ENCODE measurements around the gene DBNL.

Gene DBNL

DNA sequence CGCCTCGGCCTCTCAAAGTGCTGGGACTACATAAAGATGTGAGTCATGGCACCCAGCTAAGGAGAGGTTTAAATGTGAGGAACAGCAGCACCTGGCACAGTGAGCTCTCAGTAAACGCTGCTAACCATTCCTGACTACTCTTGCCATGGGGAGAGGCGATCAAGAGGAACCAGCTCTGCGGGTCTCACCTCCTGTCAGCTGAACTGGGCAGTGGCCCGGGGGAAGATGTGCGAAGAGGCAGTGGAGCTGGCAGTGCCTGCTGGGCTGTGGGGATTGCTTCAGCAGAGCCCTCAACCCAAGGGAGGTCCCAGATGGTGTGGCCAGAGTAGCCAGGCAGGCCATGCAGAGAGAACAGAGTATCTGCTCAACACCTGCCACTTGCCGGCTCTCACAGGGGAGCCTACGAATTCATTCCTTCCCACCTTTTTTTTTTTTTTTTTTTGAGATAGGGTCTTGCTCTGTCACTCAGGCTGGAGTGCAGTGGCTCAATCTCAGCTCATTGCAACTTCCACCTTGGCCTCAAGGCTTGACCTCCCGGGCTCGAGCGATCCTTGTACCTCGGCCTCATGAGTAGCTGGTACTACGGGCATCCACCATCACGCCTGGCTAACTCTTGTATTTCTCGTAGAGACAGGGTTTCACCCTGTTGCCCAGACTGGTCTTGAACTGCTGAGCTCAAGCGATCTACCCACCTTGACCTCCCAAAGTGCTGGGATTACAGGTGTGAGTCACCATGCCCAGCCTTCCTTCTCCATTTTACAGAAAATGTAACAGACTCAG, 31.0 kb downstream of the DBNL start:
- Histone ChIP-seq H3K36me3 (ENCODE audit: insufficient read depth, low read length) (peaks cover 2% of the 10 kb centered on the region; the same call in 1 of the 2 replicates), H3K4me1 (ENCODE audit: insufficient read depth, low read length) (no peaks in the 10 kb centered on the region), H3K9ac (ENCODE audit: low read depth, low read length) (no peak overlapping the region), H3K9me3 (ENCODE audit: control insufficient read depth, insufficient read depth, low read length) (no peaks in the 10 kb centered on the region)

DNA sequence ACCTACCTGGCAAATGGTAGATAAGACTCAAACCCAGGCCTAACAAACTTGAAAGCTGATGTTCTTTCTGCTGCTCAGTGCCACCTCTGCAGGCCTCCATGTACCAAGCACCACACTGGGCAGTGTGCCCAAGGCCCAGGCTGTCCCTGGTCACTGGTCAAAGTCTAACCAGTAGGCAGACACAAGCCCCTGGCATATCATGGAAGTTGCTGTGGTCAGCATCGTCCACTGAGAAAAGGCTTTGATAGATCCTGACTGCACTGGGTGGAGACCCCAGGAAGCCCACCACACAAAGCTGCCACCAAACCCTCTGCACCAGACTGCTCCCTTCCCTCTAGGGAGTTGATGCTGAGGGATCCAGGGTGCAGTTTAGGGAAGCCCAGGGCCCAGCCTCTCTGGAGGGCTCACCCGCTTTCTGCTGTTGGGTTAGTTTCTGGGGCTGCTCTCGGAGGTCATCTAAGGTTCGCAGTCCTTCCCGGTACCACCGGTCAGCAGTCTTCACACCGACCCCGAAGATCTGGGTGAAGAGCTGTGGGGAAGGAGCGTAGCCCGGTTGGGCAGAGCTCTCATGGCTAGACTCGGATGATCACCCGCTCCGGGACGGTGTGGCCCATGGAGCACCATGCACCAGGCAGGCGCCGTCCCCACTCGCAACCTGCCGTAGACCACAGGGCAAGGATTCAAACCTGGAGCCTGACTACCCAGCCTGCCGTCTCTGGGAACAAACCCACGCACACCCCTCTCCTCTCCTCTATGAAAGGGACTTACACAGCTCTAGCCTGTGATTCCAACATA, 31.8 kb downstream of the DBNL start:
- Histone ChIP-seq H3K9ac (ENCODE audit: low read depth, low read length) (no peak overlapping the region), H3K36me3 (ENCODE audit: insufficient read depth, low read length) (peaks cover 2% of the 10 kb centered on the region; the same call in 1 of the 2 replicates), H3K4me1 (ENCODE audit: insufficient read depth, low read length) (no peaks in the 10 kb centered on the region), H3K9me3 (ENCODE audit: control insufficient read depth, insufficient read depth, low read length) (no peaks in the 10 kb centered on the region)

DNA sequence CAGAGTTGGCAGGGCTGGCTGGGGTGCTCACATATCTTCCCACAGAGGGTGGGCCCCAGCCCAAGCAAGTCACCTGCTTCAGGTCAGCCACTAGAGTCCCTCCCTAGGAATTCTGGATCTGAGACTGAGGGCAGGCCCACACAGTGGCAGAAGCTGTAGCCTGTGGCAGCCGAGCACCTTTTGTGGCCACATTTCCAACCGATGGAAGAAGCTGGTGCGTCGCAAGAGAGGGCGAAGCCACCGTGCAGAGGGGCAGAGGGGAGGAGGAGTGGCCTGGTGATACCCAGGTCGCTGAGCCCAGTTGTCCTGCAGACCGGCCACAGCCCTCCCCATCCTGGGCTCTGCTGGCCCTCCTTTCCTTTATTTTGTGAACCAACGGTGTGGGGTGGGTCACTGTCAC, 32.6 kb downstream of the DBNL start:
- Histone ChIP-seq H3K9me3 (ENCODE audit: control insufficient read depth, insufficient read depth, low read length) (no peaks in the 10 kb centered on the region), H3K9ac (ENCODE audit: low read depth, low read length) (no peak overlapping the region), H3K4me1 (ENCODE audit: insufficient read depth, low read length) (no peaks in the 10 kb centered on the region), H3K36me3 (ENCODE audit: insufficient read depth, low read length) (peaks cover 2% of the 10 kb centered on the region; the same call in 1 of the 2 replicates)

DNA sequence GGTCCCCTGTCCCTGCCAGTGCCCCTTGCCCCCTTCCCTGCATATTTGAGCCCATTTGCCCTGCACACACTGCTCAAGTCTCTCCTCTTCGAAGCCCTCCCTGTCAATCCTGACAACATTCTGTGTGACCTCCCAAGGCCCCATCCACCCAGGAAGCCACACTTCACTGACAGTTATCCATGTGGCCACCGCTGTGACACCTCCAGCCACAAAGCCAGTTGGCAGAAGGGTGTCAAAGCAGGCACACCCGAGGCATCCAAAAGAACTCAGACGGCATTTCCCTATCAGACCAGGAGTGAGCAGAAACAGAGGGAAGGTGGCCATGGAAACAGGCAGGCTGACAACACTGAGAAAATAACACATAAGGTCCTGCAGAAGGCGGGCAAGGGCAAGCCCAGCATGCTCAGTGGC, 33.2 kb downstream of the DBNL start:
- Histone ChIP-seq H3K9ac (ENCODE audit: low read depth, low read length) (no peak overlapping the region), H3K36me3 (ENCODE audit: insufficient read depth, low read length) (peaks cover 2% of the 10 kb centered on the region; the same call in 1 of the 2 replicates), H3K9me3 (ENCODE audit: control insufficient read depth, insufficient read depth, low read length) (no peaks in the 10 kb centered on the region), H3K4me1 (ENCODE audit: insufficient read depth, low read length) (no peaks in the 10 kb centered on the region)

DNA sequence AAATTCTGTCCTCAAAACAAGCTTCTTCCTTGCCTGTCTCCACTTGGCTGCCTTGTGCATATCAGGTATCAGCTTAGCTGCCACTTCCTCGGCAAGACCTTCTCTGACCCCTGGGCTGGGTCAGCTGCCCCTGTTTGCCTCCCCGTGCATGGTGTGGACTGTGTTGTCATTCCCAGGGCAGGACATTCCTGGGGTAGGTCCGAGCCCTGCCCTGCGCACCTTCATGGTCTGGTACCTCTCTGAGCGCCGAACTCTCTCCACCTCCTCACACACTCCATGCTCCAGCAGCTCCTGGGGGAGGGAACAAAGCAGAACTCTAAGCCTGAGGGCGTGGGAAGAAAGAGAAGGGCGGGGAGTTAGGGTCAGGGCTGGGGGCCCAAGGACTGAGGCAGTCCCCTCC, 34.0 kb downstream of the DBNL start:
- no peaks in the 10 kb centered on the region for H3K4me1 ChIP-seq (ENCODE audit: insufficient read depth, low read length)
- H3K36me3 ChIP-seq (ENCODE audit: insufficient read depth, low read length): peaks cover 2% of the 10 kb centered on the region; the same call in 1 of the 2 replicates
- H3K9me3 ChIP-seq (ENCODE audit: control insufficient read depth, insufficient read depth, low read length): no peaks in the 10 kb centered on the region
- no peak overlapping the region for H3K9ac ChIP-seq (ENCODE audit: low read depth, low read length)

DNA sequence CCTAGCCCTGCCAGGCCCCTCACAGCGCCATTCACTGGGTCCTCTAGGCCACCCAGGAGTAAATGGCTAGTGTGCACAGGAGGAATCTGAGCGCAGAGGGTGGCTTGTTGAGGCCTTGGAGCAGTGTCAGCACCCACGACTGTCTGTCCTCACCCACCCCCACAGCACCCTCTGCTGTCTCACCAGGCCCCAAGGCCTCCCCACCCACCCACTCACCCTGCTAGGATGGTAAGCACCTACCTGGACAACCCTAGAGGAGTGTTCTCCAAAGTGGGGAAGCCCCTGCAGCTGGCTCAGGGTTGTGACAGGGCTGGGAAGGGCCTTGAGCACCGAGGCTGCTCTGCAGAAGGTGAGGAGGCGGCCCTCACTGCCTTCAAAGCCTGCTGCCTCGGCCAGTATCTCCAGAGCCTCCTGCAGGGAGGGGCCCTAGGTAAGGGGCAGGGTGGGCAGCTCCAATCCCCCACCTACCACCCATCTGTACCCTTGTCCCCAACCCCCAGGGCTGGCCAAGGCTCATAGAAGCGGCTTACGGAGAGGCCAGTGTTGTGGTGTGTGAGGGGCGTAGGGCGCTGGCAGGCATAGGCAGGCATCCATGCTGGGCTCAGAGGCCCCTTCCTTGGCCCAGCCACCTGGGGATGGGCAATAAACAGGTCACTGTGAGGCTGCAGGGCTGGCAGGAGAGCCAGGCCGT, 35.0 kb downstream of the DBNL start:
- no peaks in the 10 kb centered on the region for H3K9me3 ChIP-seq (ENCODE audit: control insufficient read depth, insufficient read depth, low read length)
- no peaks in the 10 kb centered on the region for H3K4me1 ChIP-seq (ENCODE audit: insufficient read depth, low read length)
- H3K9ac ChIP-seq (ENCODE audit: low read depth, low read length): no peak overlapping the region
- H3K36me3 ChIP-seq (ENCODE audit: insufficient read depth, low read length): no peaks in the 10 kb centered on the region; the same call in 1 of the 2 replicates

DNA sequence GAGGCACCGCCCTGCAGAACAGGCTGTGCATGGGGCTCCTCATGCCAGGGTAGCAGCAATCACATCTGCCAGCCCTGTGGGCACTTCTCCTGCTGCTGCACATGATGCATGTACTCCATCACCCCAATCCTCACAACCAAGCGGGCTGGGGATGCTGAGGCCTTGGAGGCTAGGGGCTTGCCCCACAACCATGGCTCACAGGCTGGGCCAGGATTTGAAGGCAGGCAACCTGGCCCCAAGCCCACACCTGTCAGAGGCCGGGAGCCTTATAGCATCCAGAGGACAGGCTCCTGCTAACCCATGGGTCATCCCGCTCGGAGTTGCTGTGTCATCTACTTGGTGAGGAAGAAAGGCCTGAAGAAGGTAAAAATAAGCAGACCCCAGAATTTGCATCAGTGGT, 35.6 kb downstream of the DBNL start:
- H3K4me1 ChIP-seq (ENCODE audit: insufficient read depth, low read length): no peaks in the 10 kb centered on the region
- no peaks in the 10 kb centered on the region; the same call in 1 of the 2 replicates for H3K36me3 ChIP-seq (ENCODE audit: insufficient read depth, low read length)
- no peaks in the 10 kb centered on the region for H3K9me3 ChIP-seq (ENCODE audit: control insufficient read depth, insufficient read depth, low read length)
- no peak overlapping the region for H3K9ac ChIP-seq (ENCODE audit: low read depth, low read length)

DNA sequence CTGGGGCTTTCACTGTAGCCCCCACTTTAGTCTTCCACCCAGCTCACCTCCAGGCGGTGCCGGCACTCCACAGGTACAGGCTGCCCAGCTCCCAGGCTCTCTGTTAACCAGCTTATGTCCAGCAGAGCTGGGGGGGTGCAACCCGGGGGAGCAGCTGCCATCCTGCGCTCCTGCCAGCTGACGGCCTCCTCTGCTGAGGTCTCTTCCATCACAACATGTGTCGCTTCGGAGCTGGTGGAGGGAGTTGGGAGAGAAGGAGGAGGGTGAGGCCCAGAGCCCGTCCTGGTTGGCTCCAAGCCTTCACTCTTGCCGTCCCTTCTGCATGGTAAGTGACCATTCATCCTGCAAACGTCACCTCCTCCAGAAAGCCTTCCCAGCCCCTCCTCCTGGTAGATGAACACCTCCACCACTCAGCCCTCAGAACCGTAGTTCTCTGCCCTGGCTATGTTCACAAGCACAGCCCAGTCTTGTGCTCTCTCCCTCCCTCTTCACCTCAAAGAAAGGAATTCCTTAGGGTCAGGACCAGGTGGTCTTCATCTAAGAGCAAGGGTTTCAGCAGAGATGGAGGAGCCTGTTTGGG, 36.3 kb downstream of the DBNL start:
- no peak overlapping the region for H3K9ac ChIP-seq (ENCODE audit: low read depth, low read length)
- no peaks in the 10 kb centered on the region; the same call in 1 of the 2 replicates for H3K36me3 ChIP-seq (ENCODE audit: insufficient read depth, low read length)
- no peaks in the 10 kb centered on the region for H3K9me3 ChIP-seq (ENCODE audit: control insufficient read depth, insufficient read depth, low read length)
- no peaks in the 10 kb centered on the region; the same call in 1 of the 2 replicates for H3K4me1 ChIP-seq (ENCODE audit: insufficient read depth, low read length)

DNA sequence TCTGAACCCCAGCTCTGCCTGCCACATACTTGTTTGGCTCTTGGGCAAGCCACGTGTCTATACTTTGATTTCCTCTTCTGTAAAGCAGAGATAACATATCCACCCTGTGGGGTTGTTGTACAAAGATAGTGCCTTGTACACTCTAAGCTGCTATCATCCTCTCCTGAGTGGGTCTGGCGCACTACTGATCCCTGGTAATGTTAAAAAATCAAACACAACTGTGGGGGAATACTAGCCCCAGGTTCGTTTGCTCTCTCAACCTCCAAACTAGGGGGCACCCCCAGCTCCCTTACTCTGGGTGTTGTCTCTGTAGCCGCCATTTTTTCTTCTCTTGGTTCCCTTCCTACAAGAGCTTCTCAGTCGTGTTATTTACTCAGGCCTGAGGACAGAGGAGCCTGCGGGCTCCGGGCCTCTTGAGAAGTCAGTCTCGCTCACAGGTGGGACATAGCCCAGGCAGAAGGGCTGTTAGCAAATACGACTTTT, 36.8 kb downstream of the DBNL start:
- H3K4me1 ChIP-seq (ENCODE audit: insufficient read depth, low read length): no peaks in the 10 kb centered on the region; the same call in 1 of the 2 replicates
- H3K36me3 ChIP-seq (ENCODE audit: insufficient read depth, low read length): no peaks in the 10 kb centered on the region
- no peaks in the 10 kb centered on the region for H3K9me3 ChIP-seq (ENCODE audit: control insufficient read depth, insufficient read depth, low read length)
- H3K9ac ChIP-seq (ENCODE audit: low read depth, low read length): peak overlapping the region; percentile 75; the same call in 1 of the 2 replicates

DNA sequence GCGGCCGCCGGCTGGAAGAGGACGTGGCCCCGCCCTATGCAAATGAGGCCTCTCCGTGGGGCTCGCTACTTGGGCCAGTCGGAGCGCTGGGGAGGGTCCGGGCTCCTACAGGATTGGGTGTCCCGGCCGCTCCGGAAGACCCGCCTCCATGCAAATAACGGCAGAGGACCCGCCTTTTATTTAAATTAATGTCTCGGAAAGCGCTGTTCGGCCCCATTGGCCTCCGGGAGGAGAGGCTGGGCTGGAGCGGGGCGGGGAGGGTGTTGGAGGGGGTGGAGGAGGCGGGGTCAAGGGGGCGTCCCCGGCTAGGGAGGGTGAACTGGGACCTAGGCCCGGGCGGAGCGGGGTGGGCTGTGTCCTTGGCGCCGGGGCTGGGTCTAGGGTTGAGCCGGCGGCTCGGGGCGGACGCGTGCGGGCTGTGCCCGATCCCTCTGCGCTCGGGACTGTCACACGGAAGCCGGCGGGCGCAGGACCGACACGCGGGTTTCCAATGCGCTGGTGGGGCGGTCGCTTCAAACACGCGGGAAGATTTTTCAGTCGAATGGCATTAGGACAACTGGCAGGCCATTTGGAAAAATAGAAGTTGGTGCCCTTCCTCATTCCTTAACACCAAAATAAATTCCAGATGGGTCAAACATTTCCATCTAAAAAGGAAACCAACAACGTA, 38.2 kb downstream of the DBNL start:
- Histone ChIP-seq H3K4me1 (ENCODE audit: insufficient read depth, low read length) (no peaks in the 10 kb centered on the region; the same call in 1 of the 2 replicates), H3K9me3 (ENCODE audit: control insufficient read depth, insufficient read depth, low read length) (no peaks in the 10 kb centered on the region), H3K9ac (ENCODE audit: low read depth, low read length) (peak overlapping the region; percentile 83), H3K36me3 (ENCODE audit: insufficient read depth, low read length) (no peaks in the 10 kb centered on the region)

- Histone ChIP-seq H3K9ac (ENCODE audit: low read depth, low read length) (no peak overlapping the region), H3K36me3 (ENCODE audit: insufficient read depth, low read length) (no peaks in the 10 kb centered on the region)
Observed at GRCh38 chr7:44083796-44084195, 39.3 kb downstream of the DBNL start.

DNA sequence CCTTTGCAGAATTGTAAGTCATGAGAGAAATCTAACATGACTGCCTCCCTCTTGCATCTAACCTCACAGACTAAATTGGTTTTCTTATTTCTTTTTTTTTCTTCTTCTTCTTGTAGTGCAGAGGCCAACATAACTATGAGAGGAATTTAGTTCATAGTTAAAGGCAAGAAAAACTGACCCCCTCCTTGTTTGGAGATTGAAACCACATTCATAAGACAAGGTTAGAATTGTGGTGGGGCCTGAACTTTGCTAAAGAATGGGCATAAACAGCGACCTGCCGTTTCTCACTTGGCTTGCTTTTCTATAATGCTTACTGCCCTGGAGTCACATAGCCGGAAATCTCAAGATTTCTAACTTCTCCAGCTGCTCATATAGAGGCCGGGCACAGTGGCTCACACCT, 40.2 kb downstream of the DBNL start:
- Histone ChIP-seq H3K4me1 (ENCODE audit: insufficient read depth, low read length) (peaks cover 4% of the 10 kb centered on the region; the same call in 1 of the 2 replicates), H3K36me3 (ENCODE audit: insufficient read depth, low read length) (no peaks in the 10 kb centered on the region), H3K9me3 (ENCODE audit: control insufficient read depth, insufficient read depth, low read length) (no peaks in the 10 kb centered on the region), H3K9ac (ENCODE audit: low read depth, low read length) (no peak overlapping the region)

More at GRCh38 chr7:44083796-44084195, 39.3 kb downstream of the DBNL start:
- no peaks in the 10 kb centered on the region for H3K9me3 ChIP-seq (ENCODE audit: control insufficient read depth, insufficient read depth, low read length)
- H3K4me1 ChIP-seq (ENCODE audit: insufficient read depth, low read length): peaks cover 4% of the 10 kb centered on the region; the same call in 1 of the 2 replicates

DNA sequence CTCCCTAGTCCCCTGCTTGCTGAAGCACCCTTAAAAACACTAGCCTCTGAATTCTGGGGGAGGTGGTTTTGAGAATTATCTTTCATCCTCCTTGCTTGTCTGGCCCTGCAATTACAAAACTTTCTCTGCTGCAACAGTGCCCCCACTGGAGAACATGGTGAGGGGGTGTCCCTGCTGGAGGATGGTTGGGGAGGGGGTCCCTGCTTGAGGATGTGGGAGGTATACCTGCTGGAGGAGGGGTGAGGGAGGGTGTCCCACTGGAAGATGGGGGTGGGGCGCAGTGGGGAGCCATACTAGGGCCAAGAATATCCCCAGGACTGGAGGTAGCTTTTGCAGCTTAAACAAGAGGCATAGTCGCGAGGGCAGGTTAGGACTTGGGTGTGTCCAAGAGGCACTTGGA, 41.0 kb downstream of the DBNL start:
- Histone ChIP-seq H3K36me3 (ENCODE audit: insufficient read depth, low read length) (no peaks in the 10 kb centered on the region), H3K9ac (ENCODE audit: low read depth, low read length) (no peak overlapping the region), H3K9me3 (ENCODE audit: control insufficient read depth, insufficient read depth, low read length) (no peaks in the 10 kb centered on the region), H3K4me1 (ENCODE audit: insufficient read depth, low read length) (peaks cover 4% of the 10 kb centered on the region; the same call in 1 of the 2 replicates)
